HEK293 (cell line): ENCODE results near the gene MFAP1.

ENCODE experiments used
- CTCF ChIA-PET: fragments of 350-600 bp; formaldehyde crosslinking; extraction: SDS; loops from one replicate; lab custom pipeline; 2021; ENCODE audit warnings: antibody characterized with exemption; lab: Yijun Ruan, JAX
- POLR2A ChIA-PET: fragments of 300-600 bp; formaldehyde crosslinking; extraction: SDS; loops from one replicate; lab custom pipeline; 2020; ENCODE audit warnings: antibody characterized with exemption, inconsistent platforms; lab: Yijun Ruan, JAX
- H3K27ac ChIP-seq: fragments of 200-500 bp; sonication (Bioruptor generic); 2 replicates; pipeline ENCODE4 v1.5.1; 2014; ENCODE audit warnings: low read depth, low read length, control low read depth, inconsistent platforms; ENCODE audit errors: extremely low read depth
- H3K36me3 ChIP-seq, 2 experiments: fragments of 200-500 bp in 1 of 2; sonication (Bioruptor generic) in 1 of 2; 1 replicate in 1 of 2; 2 replicates in 1 of 2; pipeline ENCODE4 v1.5.1; 2014 to 2017; ENCODE audit warnings: inconsistent platforms in 2 of 2, low read length in 2 of 2; ENCODE audit not compliant: control insufficient read depth in 2 of 2, insufficient read depth in 1 of 2
- H3K4me1 ChIP-seq: fragments of 200-500 bp; sonication (Bioruptor generic); 2 replicates; pipeline ENCODE4 v1.5.1; 2014; ENCODE audit warnings: mild to moderate bottlenecking, low read length, inconsistent platforms; ENCODE audit not compliant: control insufficient read depth, insufficient read depth
- H3K4me3 ChIP-seq: 2 replicates; pipeline ENCODE4 v1.5.1; 2011; ENCODE audit warnings: low read depth, mild to moderate bottlenecking, control low read depth, low read length, moderate library complexity
- H3K9me3 ChIP-seq: fragments of 200-500 bp; sonication (Bioruptor generic); 2 replicates; pipeline ENCODE4 v1.5.1; 2014; ENCODE audit warnings: low read depth, low read length, inconsistent platforms; ENCODE audit not compliant: control insufficient read depth, insufficient read depth
- BCL11B ChIP-seq: fragments of 450-650 bp; formaldehyde crosslinking; IDR thresholded peaks from 2 replicates; pipeline ENCODE4 v1.5.1; 2016; ENCODE audit warnings: low read depth, missing biosample characterization, missing genetic modification characterization
- BCL6B ChIP-seq: fragments of 450-650 bp; formaldehyde crosslinking; IDR thresholded peaks from 2 replicates; pipeline ENCODE4 v1.5.1; 2017; ENCODE audit warnings: missing biosample characterization, missing genetic modification characterization
- HOXD13 ChIP-seq: sonication (generic); formaldehyde crosslinking; IDR thresholded peaks from 2 replicates; pipeline ENCODE4 v1.8.0; 2022; ENCODE audit warnings: missing genetic modification reagents, borderline replicate concordance
- INSM2 ChIP-seq: fragments of 450-650 bp; formaldehyde crosslinking; IDR thresholded peaks from 2 replicates; pipeline ENCODE4 v1.5.1; 2016; ENCODE audit warnings: missing biosample characterization, missing genetic modification characterization
- KLF10 ChIP-seq: fragments of 450-650 bp; IDR thresholded peaks from 2 replicates; pipeline ENCODE4 v1.5.1; 2018; ENCODE audit warnings: missing biosample characterization, mild to moderate bottlenecking, missing genetic modification characterization
- KLF8 ChIP-seq: fragments of 450-650 bp; formaldehyde crosslinking; IDR thresholded peaks from 2 replicates; pipeline ENCODE4 v1.5.1; 2016; ENCODE audit warnings: missing biosample characterization, missing genetic modification characterization
- PRDM6 ChIP-seq: fragments of 450-650 bp; formaldehyde crosslinking; IDR thresholded peaks from 2 replicates; pipeline ENCODE4 v1.5.1; 2017; ENCODE audit warnings: missing biosample characterization, missing genetic modification characterization
- SCRT1 ChIP-seq: fragments of 450-650 bp; formaldehyde crosslinking; IDR thresholded peaks from 2 replicates; pipeline ENCODE4 v1.5.1; 2016; ENCODE audit warnings: missing biosample characterization, missing genetic modification characterization, borderline replicate concordance
- SCRT2 ChIP-seq: fragments of 450-650 bp; formaldehyde crosslinking; IDR thresholded peaks from 2 replicates; pipeline ENCODE4 v1.5.1; 2016; ENCODE audit warnings: missing biosample characterization, missing genetic modification characterization
- WT1 ChIP-seq: fragments of 450-650 bp; formaldehyde crosslinking; IDR thresholded peaks from 2 replicates; pipeline ENCODE4 v1.5.1; 2016; ENCODE audit warnings: missing biosample characterization, missing genetic modification characterization
- YY1 ChIP-seq: fragments of 450-650 bp; formaldehyde crosslinking; IDR thresholded peaks from 2 replicates; pipeline ENCODE4 v1.5.1; 2018; ENCODE audit warnings: missing biosample characterization, missing genetic modification characterization
- ZBTB49 ChIP-seq: fragments of 450-650 bp; formaldehyde crosslinking; IDR thresholded peaks from 2 replicates; pipeline ENCODE4 v1.5.1; 2016; ENCODE audit warnings: missing biosample characterization, missing genetic modification characterization, low read depth
- ZFP69B ChIP-seq: fragments of 450-650 bp; formaldehyde crosslinking; IDR thresholded peaks from 2 replicates; pipeline ENCODE4 v1.5.1; 2016; ENCODE audit warnings: missing biosample characterization, missing genetic modification characterization
- ZIC2 ChIP-seq: fragments of 450-650 bp; formaldehyde crosslinking; IDR thresholded peaks from 2 replicates; pipeline ENCODE4 v1.5.1; 2016; ENCODE audit warnings: missing biosample characterization, missing genetic modification characterization
- ZNF140 ChIP-seq: fragments of 450-650 bp; formaldehyde crosslinking; IDR thresholded peaks from 2 replicates; pipeline ENCODE4 v1.5.1; 2016; ENCODE audit warnings: missing biosample characterization, missing genetic modification characterization
- ZNF16 ChIP-seq: fragments of 450-650 bp; formaldehyde crosslinking; IDR thresholded peaks from 2 replicates; pipeline ENCODE4 v1.5.1; 2016; ENCODE audit warnings: low read depth, missing biosample characterization, missing genetic modification characterization
- ZNF174 ChIP-seq: fragments of 450-650 bp; formaldehyde crosslinking; IDR thresholded peaks from 2 replicates; pipeline ENCODE4 v1.5.0; 2017; ENCODE audit warnings: missing biosample characterization, mild to moderate bottlenecking, missing genetic modification characterization
- ZNF2 ChIP-seq: fragments of 450-650 bp; formaldehyde crosslinking; IDR thresholded peaks from 2 replicates; pipeline ENCODE4 v1.5.1; 2016; ENCODE audit warnings: missing biosample characterization, missing genetic modification characterization
- ZNF248 ChIP-seq: fragments of 450-650 bp; formaldehyde crosslinking; IDR thresholded peaks from 2 replicates; pipeline ENCODE4 v1.5.1; 2017; ENCODE audit warnings: missing biosample characterization, missing genetic modification characterization
- ZNF311 ChIP-seq: fragments of 450-650 bp; formaldehyde crosslinking; IDR thresholded peaks from 2 replicates; pipeline ENCODE4 v1.5.1; 2017; ENCODE audit warnings: missing biosample characterization, missing genetic modification characterization, borderline replicate concordance
- ZNF394 ChIP-seq: fragments of 450-650 bp; formaldehyde crosslinking; IDR thresholded peaks from 2 replicates; pipeline ENCODE4 v1.5.1; 2016; ENCODE audit warnings: missing biosample characterization, missing genetic modification characterization, mild to moderate bottlenecking, moderate library complexity, borderline replicate concordance
- ZNF416 ChIP-seq: fragments of 450-650 bp; formaldehyde crosslinking; IDR thresholded peaks from 2 replicates; pipeline ENCODE4 v1.5.1; 2016; ENCODE audit warnings: missing biosample characterization, missing genetic modification characterization
- ZNF48 ChIP-seq: fragments of 450-650 bp; formaldehyde crosslinking; IDR thresholded peaks from 2 replicates; pipeline ENCODE4 v1.5.1; 2016; ENCODE audit warnings: missing biosample characterization, missing genetic modification characterization
- ZNF501 ChIP-seq: fragments of 450-650 bp; formaldehyde crosslinking; IDR thresholded peaks from 2 replicates; pipeline ENCODE4 v1.5.1; 2016; ENCODE audit warnings: missing biosample characterization, missing genetic modification characterization
- ZNF530 ChIP-seq: fragments of 450-650 bp; formaldehyde crosslinking; IDR thresholded peaks from 2 replicates; pipeline ENCODE4 v1.5.1; 2016; ENCODE audit warnings: low read depth, missing biosample characterization, missing genetic modification characterization
- ZNF548 ChIP-seq: fragments of 450-650 bp; formaldehyde crosslinking; IDR thresholded peaks from 2 replicates; pipeline ENCODE4 v1.5.1; 2016; ENCODE audit warnings: missing biosample characterization, missing genetic modification characterization
- ZNF600 ChIP-seq: fragments of 450-650 bp; formaldehyde crosslinking; IDR thresholded peaks from 2 replicates; pipeline ENCODE4 v1.5.1; 2016; ENCODE audit warnings: missing biosample characterization, missing genetic modification characterization
- ZNF624 ChIP-seq: fragments of 450-650 bp; formaldehyde crosslinking; IDR thresholded peaks from 2 replicates; pipeline ENCODE4 v1.5.1; 2017; ENCODE audit warnings: missing biosample characterization, missing genetic modification characterization
- ZNF654 ChIP-seq: fragments of 450-650 bp; formaldehyde crosslinking; IDR thresholded peaks from 2 replicates; pipeline ENCODE4 v1.5.1; 2016; ENCODE audit warnings: low read depth, missing biosample characterization, missing genetic modification characterization
- ZNF660 ChIP-seq: fragments of 450-650 bp; IDR thresholded peaks from 2 replicates; pipeline ENCODE4 v1.5.1; 2018; ENCODE audit warnings: missing biosample characterization, mild to moderate bottlenecking, missing genetic modification characterization
- ZNF670 ChIP-seq: fragments of 450-650 bp; formaldehyde crosslinking; IDR thresholded peaks from 2 replicates; pipeline ENCODE4 v1.5.1; 2016; ENCODE audit warnings: missing biosample characterization, missing genetic modification characterization, low read depth
- ZNF776 ChIP-seq: fragments of 450-650 bp; formaldehyde crosslinking; IDR thresholded peaks from 2 replicates; pipeline ENCODE4 v1.5.0; 2017; ENCODE audit warnings: missing biosample characterization, missing genetic modification characterization, borderline replicate concordance

The MFAP1 gene

GRCh38 chr15:43763819-43764446, 60.6 kb downstream of the MFAP1 start:
- H3K27ac ChIP-seq, result no peak overlapping the region
- H3K4me3 ChIP-seq, result no peak overlapping the region
- ChIA-PET CTCF (no interaction called here), POLR2A (no interaction called here)
- peaks cover 57 to 84% of the 10 kb centered on the region in 2 experiments for H3K36me3 ChIP-seq
- TF ChIP-seq KLF10 (tag by site-specific recombination) (no peak), ZNF624 (tag by site-specific recombination) (no peak), INSM2 (no peak), ZNF248 (tag by site-specific recombination) (no peak), ZBTB49 (tag by site-specific recombination) (no peak), SCRT2 (tag by site-specific recombination) (no peak), ZIC2 (no peak), KLF8 (tag by site-specific recombination) (no peak), ZNF670 (tag by site-specific recombination) (no peak), ZNF416 (no peak), ZNF2 (tag by site-specific recombination) (no peak), ZNF501 (tag by site-specific recombination) (no peak), WT1 (tag by site-specific recombination) (no peak), ZFP69B (tag by site-specific recombination) (no peak), BCL6B (no peak), ZNF311 (tag by site-specific recombination) (no peak), ZNF530 (tag by site-specific recombination) (no peak), ZNF174 (tag by site-specific recombination) (no peak), ZNF654 (tag by site-specific recombination) (no peak), ZNF140 (tag by site-specific recombination) (no peak)
- no peaks in the 10 kb centered on the region for H3K4me1 ChIP-seq
- H3K9me3 ChIP-seq, result no peaks in the 10 kb centered on the region

- Histone ChIP-seq H3K4me1 (no peaks in the 10 kb centered on the region), H3K9me3 (no peaks in the 10 kb centered on the region), H3K4me3 (no peak overlapping the region), H3K36me3 (peaks cover 54 to 82% of the 10 kb centered on the region in 2 experiments), H3K27ac (no peak overlapping the region)
- POLR2A ChIA-PET, result no interaction called here
- CTCF ChIA-PET, result no interaction called here
- TF ChIP-seq ZNF16 (tag by site-specific recombination) (no peak), ZNF394 (no peak), ZNF174 (tag by site-specific recombination) (no peak), SCRT1 (tag by site-specific recombination) (no peak), ZNF48 (no peak), SCRT2 (tag by site-specific recombination) (no peak), PRDM6 (tag by site-specific recombination) (no peak), YY1 (no peak), ZNF600 (tag by site-specific recombination) (no peak), ZNF776 (tag by site-specific recombination) (no peak), BCL11B (tag by site-specific recombination) (no peak), ZNF548 (tag by site-specific recombination) (no peak), ZNF660 (tag by site-specific recombination) (no peak), HOXD13 (CRISPR knock-in tag) (no peak)
Observed at GRCh38 chr15:43762824-43763223, 61.7 kb downstream of the MFAP1 start.
